ENCODE data around the gene SPINDOC. TPM values are rescaled to one million over a fixed set of nuclear protein-coding genes. Genes with fewer than 3 reads are reported as not detected.

Gene SPINDOC
- total RNA-seq, 2 donors from 2014 or later, result 17.8 to 36.2 TPM

DNA sequence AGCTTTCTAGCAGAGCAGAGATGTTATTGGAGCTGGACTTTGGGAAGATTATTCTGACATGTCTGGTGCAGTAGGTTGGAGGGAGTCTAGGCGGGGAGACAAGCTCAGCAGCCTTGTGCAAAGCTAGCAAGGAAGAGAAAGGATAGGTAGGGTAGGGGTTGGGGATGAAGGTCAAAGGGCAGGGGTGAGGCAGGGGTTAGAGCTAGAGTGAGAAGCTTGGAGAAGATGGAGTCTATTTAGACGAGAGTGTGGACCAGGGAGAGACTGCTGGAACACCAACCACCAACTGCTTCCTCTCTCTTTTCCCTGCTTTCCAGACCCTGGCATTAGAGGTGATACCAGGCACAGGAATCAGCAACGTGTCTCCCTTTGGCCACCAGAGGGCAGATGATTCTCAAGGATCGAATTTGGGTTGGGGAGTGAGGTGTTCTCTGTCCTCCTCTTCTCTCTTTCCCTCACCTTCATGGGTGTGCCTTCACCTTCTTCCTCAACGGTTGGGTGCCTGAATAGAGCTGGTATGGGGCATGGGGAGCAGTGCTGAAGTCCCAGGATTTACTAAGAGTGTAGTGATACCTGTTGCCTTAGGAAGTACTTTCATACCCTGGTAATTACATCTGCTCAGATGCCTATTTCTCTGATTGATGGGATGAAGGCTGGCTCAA is 23.9 kb downstream of the SPINDOC start:
- peaks cover 6% of the 10 kb centered on the region for H3K4me1 ChIP-seq (replicated peaks)
- intact Hi-C loops (cut with DNase I), result loop anchor here (1.0 to 5.0 kb wide), 2 partner anchors 108 to 315 kb away; no protein-coding TSS in a partner anchor
- H3K9me3 ChIP-seq, result no peaks in the 10 kb centered on the region
- WGBS, result 13% methylated on average over 5 of the region's 5 CpGs
- TF ChIP-seq POLR2A (IDR thresholded peaks at IDR 0.05) (no peak), POLR2AphosphoS5 (IDR thresholded peaks at IDR 0.05) (peak; percentile 76)
- TF ChIP-seq, protein P1, sequence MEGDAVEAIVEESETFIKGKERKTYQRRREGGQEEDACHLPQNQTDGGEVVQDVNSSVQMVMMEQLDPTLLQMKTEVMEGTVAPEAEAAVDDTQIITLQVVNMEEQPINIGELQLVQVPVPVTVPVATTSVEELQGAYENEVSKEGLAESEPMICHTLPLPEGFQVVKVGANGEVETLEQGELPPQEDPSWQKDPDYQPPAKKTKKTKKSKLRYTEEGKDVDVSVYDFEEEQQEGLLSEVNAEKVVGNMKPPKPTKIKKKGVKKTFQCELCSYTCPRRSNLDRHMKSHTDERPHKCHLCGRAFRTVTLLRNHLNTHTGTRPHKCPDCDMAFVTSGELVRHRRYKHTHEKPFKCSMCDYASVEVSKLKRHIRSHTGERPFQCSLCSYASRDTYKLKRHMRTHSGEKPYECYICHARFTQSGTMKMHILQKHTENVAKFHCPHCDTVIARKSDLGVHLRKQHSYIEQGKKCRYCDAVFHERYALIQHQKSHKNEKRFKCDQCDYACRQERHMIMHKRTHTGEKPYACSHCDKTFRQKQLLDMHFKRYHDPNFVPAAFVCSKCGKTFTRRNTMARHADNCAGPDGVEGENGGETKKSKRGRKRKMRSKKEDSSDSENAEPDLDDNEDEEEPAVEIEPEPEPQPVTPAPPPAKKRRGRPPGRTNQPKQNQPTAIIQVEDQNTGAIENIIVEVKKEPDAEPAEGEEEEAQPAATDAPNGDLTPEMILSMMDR (IDR thresholded peaks at IDR 0.05), result peak; percentile 86 to 97 (median 92)
- no peaks in the 10 kb centered on the region for H3K36me3 ChIP-seq
- DNase-seq (ENCODE audit: low spot score), result peak; percentile 85
- H3K4me3 ChIP-seq, result no peak overlapping the region
- peak overlapping the region; percentile 85 to 93 for H3K27ac ChIP-seq
- no peaks in the 10 kb centered on the region for H3K27me3 ChIP-seq (replicated peaks; ENCODE audit: insufficient read depth)

DNA sequence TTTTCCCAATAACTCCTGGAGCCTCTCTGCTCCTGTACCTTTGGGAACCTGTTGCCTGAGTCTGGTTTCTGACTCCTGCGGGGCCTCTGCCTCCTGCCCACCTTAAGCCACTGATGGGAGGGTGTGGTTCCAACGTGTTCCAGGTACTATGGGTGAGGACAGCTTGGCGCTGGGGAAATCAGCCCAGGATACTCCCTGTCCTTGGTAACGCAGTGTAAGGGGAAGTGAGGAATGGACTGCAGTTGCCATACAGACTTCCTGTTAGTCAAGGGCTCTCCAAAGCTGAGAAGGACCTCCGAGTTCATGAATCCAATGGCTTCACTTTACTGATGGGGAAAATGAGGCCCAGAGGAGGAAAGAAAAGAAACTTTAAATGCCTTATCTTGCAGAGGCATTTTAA is 24.5 kb downstream of the SPINDOC start:
- Histone ChIP-seq H3K27me3 (replicated peaks; ENCODE audit: insufficient read depth) (no peaks in the 10 kb centered on the region), H3K4me3 (no peak overlapping the region), H3K36me3 (no peaks in the 10 kb centered on the region), H3K4me1 (replicated peaks) (peaks cover 6% of the 10 kb centered on the region), H3K27ac (peak overlapping the region; percentile 85 to 93), H3K9me3 (no peaks in the 10 kb centered on the region)
- no peak for TF ChIP-seq POLR2A (IDR thresholded peaks at IDR 0.05)
- TF ChIP-seq, protein P1 (IDR thresholded peaks at IDR 0.05), result no peak
- TF ChIP-seq POLR2AphosphoS5 (IDR thresholded peaks at IDR 0.05), result no peak
- WGBS, result 50% methylated on average over 5 of the region's 5 CpGs
- intact Hi-C loops (cut with DNase I), result loop anchor here (1.0 to 5.0 kb wide), 2 partner anchors 108 to 315 kb away; no protein-coding TSS in a partner anchor
- DNase-seq (ENCODE audit: low spot score), result no peak

- no peak for DNase-seq (ENCODE audit: low spot score)
- WGBS, result 17% methylated on average over 18 of the region's 18 CpGs
- H3K27ac ChIP-seq, result peak overlapping the region; percentile 85 to 93
- H3K27me3 ChIP-seq (replicated peaks; ENCODE audit: insufficient read depth), result no peaks in the 10 kb centered on the region
- TF ChIP-seq POLR2A (IDR thresholded peaks at IDR 0.05), result no peak
- TF ChIP-seq, protein P1 (IDR thresholded peaks at IDR 0.05), result peak in 2 of 4 experiments; percentile 4 to 20
- H3K4me3 ChIP-seq, result peak overlapping the region; percentile 76 to 87
- H3K36me3 ChIP-seq, result no peaks in the 10 kb centered on the region
- peaks cover 8% of the 10 kb centered on the region for H3K4me1 ChIP-seq (replicated peaks)
- intact Hi-C loops (cut with DNase I), result loop anchor here (5.0 kb wide), 1 partner anchor 314 kb away; no protein-coding TSS in a partner anchor
- H3K9me3 ChIP-seq, result no peaks in the 10 kb centered on the region
Observed at GRCh38 chr11:63838150-63838677, 25.0 kb downstream of the SPINDOC start.

DNA sequence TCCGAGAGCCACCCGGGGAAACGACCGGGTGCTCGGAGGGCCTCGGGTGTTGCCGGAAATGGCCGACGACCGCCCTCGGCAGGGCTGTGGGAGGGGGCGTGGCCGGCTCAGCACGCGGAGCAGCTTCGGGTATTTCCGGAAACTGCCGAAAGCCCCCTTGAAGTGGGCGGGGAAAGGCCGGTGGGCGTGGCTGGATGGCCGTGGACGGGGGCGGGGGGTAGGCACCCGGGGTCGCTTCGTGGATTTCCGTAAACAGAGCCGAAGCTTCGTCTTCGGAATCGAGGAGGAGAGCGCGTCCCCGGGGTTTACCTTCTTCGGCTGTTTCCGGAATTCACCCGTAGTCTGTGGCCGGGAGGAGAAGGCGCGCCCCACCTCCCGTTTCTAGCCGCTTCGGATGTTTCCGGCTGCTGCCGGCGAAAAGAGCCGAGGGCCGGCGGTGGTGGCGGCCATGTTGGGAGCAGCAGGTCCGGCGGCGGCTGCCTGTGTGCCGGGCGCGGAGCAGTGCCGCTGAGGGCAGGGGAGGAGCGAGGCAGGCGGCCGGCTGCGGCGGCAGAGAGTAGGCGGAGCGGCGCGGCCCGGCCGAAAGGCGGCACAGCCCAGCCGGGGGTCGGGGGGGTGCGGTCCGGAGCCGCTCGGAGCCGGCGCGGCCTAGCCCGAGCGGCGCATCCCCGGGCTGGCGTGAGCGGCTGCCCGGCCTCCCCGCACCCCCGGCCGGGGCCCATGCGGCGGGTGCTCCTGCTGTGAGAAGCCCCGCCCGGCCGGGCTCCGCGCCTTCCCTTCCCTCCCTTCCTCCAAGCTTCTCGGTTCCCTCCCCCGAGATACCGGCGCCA is 25.6 kb downstream of the SPINDOC start, which contains the start of gene MARK2:
Gene MARK2, plus strand, starts transcription at position 433 of the 830 bp plus-strand sequence. Its CDS starts 397 bp downstream, at position 830.
- peak; percentile 99 for DNase-seq (ENCODE audit: low spot score)
- no peaks in the 10 kb centered on the region for H3K36me3 ChIP-seq
- H3K27ac ChIP-seq, result peak within 1 kb of the TSS; percentile 85 to 93
- intact Hi-C loops (cut with DNase I), result loop anchor here (5.0 kb wide), 1 partner anchor 313 kb away; no protein-coding TSS in a partner anchor
- H3K9me3 ChIP-seq, result no peaks in the 10 kb centered on the region
- TF ChIP-seq, protein P1 (IDR thresholded peaks at IDR 0.05), result no peak
- TF ChIP-seq POLR2AphosphoS5 (IDR thresholded peaks at IDR 0.05) (peak; percentile 91), POLR2A (IDR thresholded peaks at IDR 0.05) (peak; percentile 81)
- H3K4me3 ChIP-seq, result peak within 1 kb of the TSS; percentile 76 to 87
- WGBS, result under 1% methylated on average over 81 of the region's 100 CpGs
- H3K4me1 ChIP-seq (replicated peaks), result peaks cover 14% of the 10 kb centered on the region
- no peaks in the 10 kb centered on the region for H3K27me3 ChIP-seq (replicated peaks; ENCODE audit: insufficient read depth)

All from prostate gland (tissue), 2 donors.